GM12878 (cell line): ENCODE data around the gene CARD19.

ENCODE experiments used
- EP300 ChIP-seq, 2 experiments: fragments of 150-350 bp in 1 of 2; IDR thresholded peaks; 2 replicates each; pipeline ENCODE4 v1.6.1; 2011 to 2012; ENCODE audit warnings: low read depth in 2 of 2, low read length in 2 of 2, borderline replicate concordance in 1 of 2, improper control_type of control experiment in 1 of 2, inconsistent platforms in 1 of 2; ENCODE audit not compliant: control insufficient read depth in 1 of 2
- ETV6 ChIP-seq, 2 experiments: fragments of 450-650 bp in 1 of 2; IDR thresholded peaks in 1 of 2; conservative IDR thresholded peaks in 1 of 2; 2 replicates each; pipeline ENCODE4 v1.6.1; 2014; ENCODE audit warnings: antibody characterized with exemption in 1 of 2, borderline replicate concordance in 1 of 2, low read depth in 1 of 2, mild to moderate bottlenecking in 1 of 2, moderate library complexity in 1 of 2
- JUND ChIP-seq: IDR thresholded peaks from 2 replicates; pipeline ENCODE4 v1.6.1; 2012; ENCODE audit warnings: low read depth, mild to moderate bottlenecking, low read length, improper control_type of control experiment, moderate library complexity
- PBX3 ChIP-seq: IDR thresholded peaks from 2 replicates; pipeline ENCODE4 v1.6.1; 2011; ENCODE audit warnings: mild to moderate bottlenecking, low read depth, low read length, moderate library complexity; ENCODE audit not compliant: insufficient replicate concordance
- RB1 ChIP-seq: fragments of 450-650 bp; formaldehyde crosslinking; IDR thresholded peaks from 2 replicates; pipeline ENCODE4 v1.6.1; 2017; ENCODE audit warnings: mild to moderate bottlenecking, borderline replicate concordance
- TF ChIP-seq, protein P1 (sequence below), 3 experiments: IDR thresholded peaks in 2 of 3; conservative IDR thresholded peaks in 1 of 3; 2 replicates each; pipeline ENCODE4 v1.5.1; 2011; ENCODE audit warnings: low read depth in 3 of 3, low read length in 3 of 3, mild to moderate bottlenecking in 3 of 3, control low read depth in 2 of 3, moderate library complexity in 2 of 3, inconsistent platforms in 1 of 3, mixed read lengths in 1 of 3; ENCODE audit not compliant: control insufficient read depth in 2 of 3, insufficient read depth in 1 of 3; ENCODE audit errors: extremely low read depth in 1 of 3

- no peak for TF ChIP-seq EP300 (IDR thresholded peaks at IDR 0.05; ENCODE audit: borderline replicate concordance in 1 of 2, control insufficient read depth in 1 of 2, low read depth in 2 of 2, low read length in 2 of 2)
- TF ChIP-seq JUND: no peak
- no peak for TF ChIP-seq PBX3
- TF ChIP-seq, protein P1, sequence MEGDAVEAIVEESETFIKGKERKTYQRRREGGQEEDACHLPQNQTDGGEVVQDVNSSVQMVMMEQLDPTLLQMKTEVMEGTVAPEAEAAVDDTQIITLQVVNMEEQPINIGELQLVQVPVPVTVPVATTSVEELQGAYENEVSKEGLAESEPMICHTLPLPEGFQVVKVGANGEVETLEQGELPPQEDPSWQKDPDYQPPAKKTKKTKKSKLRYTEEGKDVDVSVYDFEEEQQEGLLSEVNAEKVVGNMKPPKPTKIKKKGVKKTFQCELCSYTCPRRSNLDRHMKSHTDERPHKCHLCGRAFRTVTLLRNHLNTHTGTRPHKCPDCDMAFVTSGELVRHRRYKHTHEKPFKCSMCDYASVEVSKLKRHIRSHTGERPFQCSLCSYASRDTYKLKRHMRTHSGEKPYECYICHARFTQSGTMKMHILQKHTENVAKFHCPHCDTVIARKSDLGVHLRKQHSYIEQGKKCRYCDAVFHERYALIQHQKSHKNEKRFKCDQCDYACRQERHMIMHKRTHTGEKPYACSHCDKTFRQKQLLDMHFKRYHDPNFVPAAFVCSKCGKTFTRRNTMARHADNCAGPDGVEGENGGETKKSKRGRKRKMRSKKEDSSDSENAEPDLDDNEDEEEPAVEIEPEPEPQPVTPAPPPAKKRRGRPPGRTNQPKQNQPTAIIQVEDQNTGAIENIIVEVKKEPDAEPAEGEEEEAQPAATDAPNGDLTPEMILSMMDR (IDR thresholded peaks at IDR 0.05 in 2 of 3, conservative IDR thresholded peaks at IDR 0.05 in 1 of 3; ENCODE audit: control insufficient read depth in 2 of 3, extremely low read depth in 1 of 3, insufficient read depth in 1 of 3, low read depth in 3 of 3, low read length in 3 of 3): no peak
- no peak for TF ChIP-seq ETV6 (conservative IDR thresholded peaks at IDR 0.05 in 1 of 2, IDR thresholded peaks at IDR 0.05 in 1 of 2; ENCODE audit: borderline replicate concordance in 1 of 2, low read depth in 1 of 2)
- no peak for TF ChIP-seq RB1
Observed at GRCh38 chr9:93126151-93126781, 30.2 kb downstream of the CARD19 start.
